Measurements from ENCODE around the gene TMEM59. TPM values are rescaled to one million over a fixed set of nuclear protein-coding genes. Genes with fewer than 3 reads are reported as not detected.

Gene TMEM59
- total and polyA plus RNA-seq, 2 of the 8 experiments (the other 6 are each of a cell fraction or from before 2014, with no cell fraction given): 116 to 139 TPM

- H2BK20ac ChIP-seq (ENCODE audit: low read length): no peak overlapping the region
- H3K4ac ChIP-seq (replicated peaks; ENCODE audit: insufficient read length, low read depth, low read length): no peak overlapping the region
- no peaks in the 10 kb centered on the region for H3K79me2 ChIP-seq (ENCODE audit: control insufficient read depth in 1 of 2, insufficient read depth in 2 of 2, low read length in 2 of 2)
- H3K36me3 ChIP-seq (ENCODE audit: control insufficient read depth in 2 of 4, insufficient read depth in 4 of 4, low read length in 3 of 4): peaks cover 2 to 78% (median 29%) of the 10 kb centered on the region in 4 experiments
- H2BK120ac ChIP-seq (replicated peaks; ENCODE audit: low read depth, low read length): no peak overlapping the region
- no peak overlapping the region for H3K14ac ChIP-seq (ENCODE audit: insufficient read length)
- no peak overlapping the region for H3K56ac ChIP-seq (replicated peaks; ENCODE audit: insufficient read length, low read depth, low read length)
- no peak overlapping the region for H2AFZ ChIP-seq (ENCODE audit: low read length)
- FAIRE-seq: no peak
- DNase-seq (ENCODE audit: low read depth in 1 of 2, low spot score in 2 of 2): no peak
- peaks cover 2 to 3% of the 10 kb centered on the region in 2 experiments for H4K20me1 ChIP-seq (replicated peaks in 1 of 2; ENCODE audit: control insufficient read depth in 1 of 2, insufficient read depth in 2 of 2, low read length in 2 of 2)
- no peak overlapping the region for H4K91ac ChIP-seq (replicated peaks; ENCODE audit: insufficient read length, low read length)
- H3K4me2 ChIP-seq (ENCODE audit: insufficient read depth in 1 of 2, low read depth in 2 of 2, low read length in 2 of 2): no peak overlapping the region
- H2AK5ac ChIP-seq (ENCODE audit: low read depth, low read length): no peak overlapping the region
- no peak overlapping the region for H3K9ac ChIP-seq (replicated peaks in 1 of 4; ENCODE audit: extremely low read depth in 1 of 4, low read depth in 3 of 4, low read length in 3 of 4)
- CTCF ChIA-PET (ENCODE audit: partially characterized antibody): no interaction called here
- POLR2A ChIA-PET (ENCODE audit: partially characterized antibody): no interaction called here
- H2BK5ac ChIP-seq (ENCODE audit: low read depth, low read length): no peak overlapping the region
- no peak overlapping the region for H3K4me3 ChIP-seq (ENCODE audit: extremely low read depth in 1 of 4, insufficient read depth in 2 of 4, low read depth in 3 of 4, low read length in 4 of 4)
- no peak overlapping the region for H3K18ac ChIP-seq (ENCODE audit: extremely low read depth, low read length)
- H2BK15ac ChIP-seq (ENCODE audit: low read length): no peak overlapping the region
- H3K23ac ChIP-seq (ENCODE audit: insufficient read length): no peak overlapping the region
- no peak overlapping the region for H4K5ac ChIP-seq (ENCODE audit: insufficient read length, low read depth, low read length)
- no peak overlapping the region for H2BK12ac ChIP-seq (ENCODE audit: low read depth, low read length)
- no peak overlapping the region for H3K27ac ChIP-seq (ENCODE audit: low read depth, low read length)
- no peaks in the 10 kb centered on the region for H3K4me1 ChIP-seq (replicated peaks in 1 of 4; ENCODE audit: control insufficient read depth in 3 of 4, insufficient read depth in 4 of 4, low read length in 3 of 4)
- no peaks in the 10 kb centered on the region for H3K79me1 ChIP-seq (ENCODE audit: low read depth, low read length)
- H3K9me3 ChIP-seq (ENCODE audit: insufficient read depth in 2 of 2, low read depth in 1 of 2, low read length in 1 of 2): no peaks in the 10 kb centered on the region
- H4K8ac ChIP-seq (ENCODE audit: extremely low read depth, insufficient read depth, low read length): no peak overlapping the region
- H3K23me2 ChIP-seq (ENCODE audit: low read depth, low read length): no peaks in the 10 kb centered on the region
- no peaks in the 10 kb centered on the region for H3K27me3 ChIP-seq (replicated peaks in 1 of 4; ENCODE audit: control insufficient read depth in 3 of 4, extremely low read depth in 1 of 4, insufficient read depth in 3 of 4, low read length in 3 of 4)
- TF ChIP-seq BACH1 (IDR thresholded peaks at IDR 0.05; ENCODE audit: low read length): no peak
- TF ChIP-seq ZNF274 (IDR thresholded peaks at IDR 0.05; ENCODE audit: borderline replicate concordance, extremely low read depth, low read length): no peak
- no peak for TF ChIP-seq POLR2A (IDR thresholded peaks at IDR 0.05; ENCODE audit: control extremely low read depth in 1 of 2, low read depth in 2 of 2, low read length in 2 of 2)
- TF ChIP-seq SAP30 (IDR thresholded peaks at IDR 0.05; ENCODE audit: insufficient read depth, insufficient replicate concordance, low read length): no peak
- TF ChIP-seq E2F6 (IDR thresholded peaks at IDR 0.05): no peak
- TF ChIP-seq GTF2F1 (IDR thresholded peaks at IDR 0.05; ENCODE audit: borderline replicate concordance, low read depth, low read length): no peak
- no peak for TF ChIP-seq GABPA (IDR thresholded peaks at IDR 0.05; ENCODE audit: borderline replicate concordance, insufficient read depth, low read length)
- no peak for TF ChIP-seq KDM5A (IDR thresholded peaks at IDR 0.05; ENCODE audit: low read length)
- no peak for TF ChIP-seq RXRA (IDR thresholded peaks at IDR 0.05; ENCODE audit: insufficient read depth, low read depth, low read length)
- TF ChIP-seq RFX5 (IDR thresholded peaks at IDR 0.05; ENCODE audit: borderline replicate concordance, low read depth, low read length): no peak
- TF ChIP-seq SP1 (IDR thresholded peaks at IDR 0.05; ENCODE audit: low read depth, low read length): no peak
- TF ChIP-seq EP300 (IDR thresholded peaks at IDR 0.05; ENCODE audit: borderline replicate concordance in 1 of 2, low read depth in 2 of 2, low read length in 2 of 2): no peak
- no peak for TF ChIP-seq USF2 (IDR thresholded peaks at IDR 0.05; ENCODE audit: low read length)
- no peak for TF ChIP-seq NANOG (IDR thresholded peaks at IDR 0.05; ENCODE audit: insufficient read depth, low read depth, low read length, poor library complexity, severe bottlenecking)
Measured at GRCh38 chr1:54037476-54037875, 15.5 kb downstream of the TMEM59 start.
